NCI-H1694 (cell line): Measurements from ENCODE around the gene GPR101.
A peak's percentile ranks its signal among the peaks of the same experiment; 100 is the strongest.

ENCODE experiments used
- DNase-seq: peaks from one replicate; lab custom pipeline; 2025; lab: John Stamatoyannopoulos, UW

GPR101 gene, protein sequence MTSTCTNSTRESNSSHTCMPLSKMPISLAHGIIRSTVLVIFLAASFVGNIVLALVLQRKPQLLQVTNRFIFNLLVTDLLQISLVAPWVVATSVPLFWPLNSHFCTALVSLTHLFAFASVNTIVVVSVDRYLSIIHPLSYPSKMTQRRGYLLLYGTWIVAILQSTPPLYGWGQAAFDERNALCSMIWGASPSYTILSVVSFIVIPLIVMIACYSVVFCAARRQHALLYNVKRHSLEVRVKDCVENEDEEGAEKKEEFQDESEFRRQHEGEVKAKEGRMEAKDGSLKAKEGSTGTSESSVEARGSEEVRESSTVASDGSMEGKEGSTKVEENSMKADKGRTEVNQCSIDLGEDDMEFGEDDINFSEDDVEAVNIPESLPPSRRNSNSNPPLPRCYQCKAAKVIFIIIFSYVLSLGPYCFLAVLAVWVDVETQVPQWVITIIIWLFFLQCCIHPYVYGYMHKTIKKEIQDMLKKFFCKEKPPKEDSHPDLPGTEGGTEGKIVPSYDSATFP

DNA sequence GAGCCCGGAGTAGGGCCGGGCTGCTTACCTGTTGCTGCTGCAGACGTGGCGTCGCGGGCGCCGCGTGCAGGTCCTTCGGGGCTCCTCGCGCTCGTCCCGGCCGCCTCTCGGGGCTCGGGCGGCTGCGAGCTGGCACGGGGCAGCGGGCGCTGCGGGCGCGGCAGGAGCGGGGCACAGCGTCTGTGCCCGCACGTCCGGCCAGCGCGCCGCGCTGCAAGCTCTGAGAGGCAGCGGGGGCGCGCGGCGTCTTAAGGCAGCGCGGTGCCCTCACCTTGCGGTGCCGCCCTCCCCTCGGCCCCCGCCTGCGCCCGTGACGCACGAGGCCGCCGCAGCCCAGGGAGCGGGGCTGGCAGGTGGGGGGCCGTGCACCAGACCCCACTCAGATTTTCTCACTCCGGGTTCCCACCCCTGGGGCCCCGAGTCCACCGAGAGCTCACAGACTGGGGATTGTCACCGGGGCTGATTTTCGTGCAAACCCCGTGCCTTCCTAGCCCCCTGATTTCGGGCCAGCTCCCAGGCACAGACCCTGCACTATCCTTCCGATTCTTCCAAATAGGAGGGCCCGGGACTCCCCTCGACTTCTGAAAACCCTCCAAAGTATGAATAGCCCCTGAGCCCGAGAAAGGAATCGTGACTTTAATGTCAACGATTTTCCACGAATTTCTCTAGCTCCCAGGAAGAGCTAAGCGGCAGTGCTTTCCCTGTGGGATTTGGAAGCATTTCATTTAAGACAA lies at the start of gene GPR101:
Gene GPR101 (minus strand): TSS at position 222 of the 734 bp plus-strand sequence. CDS start 2,321 bp downstream, outside the sequence.
- DNase-seq: no peak

- DNase-seq: no peak
Observed at GRCh38 chrX:137081239-137081638, 47.4 kb upstream of the GPR101 start.

- DNase-seq: no peak
Observed at GRCh38 chrX:137072396-137072795, 38.6 kb upstream of the GPR101 start.

DNA sequence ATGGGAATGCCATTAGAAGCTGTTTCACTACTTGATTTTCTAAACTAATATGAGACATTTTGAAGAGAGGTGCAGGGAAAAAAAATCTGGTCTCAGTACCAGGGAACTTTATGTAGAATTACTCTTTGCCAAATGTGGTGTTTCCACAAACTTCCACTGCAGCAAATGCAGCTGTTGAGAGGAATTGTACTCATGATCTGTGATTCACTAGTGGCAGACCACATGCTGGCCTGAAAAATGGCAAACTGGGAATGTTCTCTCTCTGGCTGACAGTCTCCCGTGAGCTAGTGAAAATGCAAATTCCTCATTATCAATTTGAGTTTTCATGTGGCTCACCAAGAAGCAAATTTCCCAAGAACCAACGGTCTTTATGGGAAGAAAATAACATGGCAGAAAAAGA lies 37.8 kb upstream of the GPR101 start:
- no peak for DNase-seq

DNA sequence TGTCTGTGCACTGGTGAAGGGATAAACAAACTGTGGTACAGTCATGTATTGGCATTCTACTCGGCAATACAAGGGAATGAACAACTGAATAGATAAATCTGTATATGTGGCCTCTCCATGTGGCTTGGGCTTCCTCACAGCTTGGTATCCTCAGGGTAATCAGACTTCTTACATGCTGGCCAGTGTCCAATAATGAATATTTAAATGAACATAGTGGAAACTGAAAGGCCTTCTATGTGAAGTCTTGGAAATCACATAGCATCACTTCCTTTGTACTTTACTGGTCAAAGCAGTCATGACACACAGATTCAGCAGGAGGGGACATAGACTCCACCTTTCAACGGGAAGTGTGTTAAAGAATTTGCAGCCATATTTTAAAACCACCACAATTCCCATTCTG lies 33.4 kb upstream of the GPR101 start:
- no peak for DNase-seq

DNA sequence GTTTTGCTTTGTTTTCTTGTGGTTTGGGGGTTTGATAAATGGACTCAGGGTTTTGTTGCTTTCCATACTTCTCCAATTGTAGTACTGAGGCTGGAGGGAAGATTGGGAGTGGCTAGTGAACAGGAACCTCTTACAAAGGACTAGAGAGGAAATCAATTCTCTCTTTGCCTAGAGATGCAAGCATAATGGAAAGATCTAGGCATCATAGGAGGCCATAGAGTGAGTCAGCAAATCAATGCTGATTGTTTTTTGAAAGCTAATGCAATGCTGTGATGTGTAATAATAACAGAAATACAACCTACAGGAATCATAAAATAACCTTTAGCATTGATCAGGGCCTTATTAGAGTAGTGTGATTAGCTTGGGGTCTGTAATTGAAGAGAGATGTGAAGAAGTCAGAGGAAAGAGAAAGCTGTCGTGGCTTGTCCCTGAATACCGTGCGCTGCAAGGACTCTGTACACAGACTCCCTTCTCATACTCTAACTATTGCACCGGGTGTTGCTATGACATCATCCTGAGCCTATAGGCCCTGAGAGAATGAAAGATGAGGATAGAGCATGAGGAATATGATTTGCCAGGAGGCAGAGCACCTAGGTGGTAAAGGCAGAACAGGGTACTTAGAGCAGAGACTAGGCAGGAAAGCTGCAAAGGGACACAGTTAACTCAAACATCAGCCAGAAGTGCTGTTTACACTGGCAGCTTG lies 29.3 kb upstream of the GPR101 start:
- DNase-seq: no peak

GRCh38 chrX:137058339-137059127 lies 24.7 kb upstream of the GPR101 start:
- DNase-seq: no peak

DNA sequence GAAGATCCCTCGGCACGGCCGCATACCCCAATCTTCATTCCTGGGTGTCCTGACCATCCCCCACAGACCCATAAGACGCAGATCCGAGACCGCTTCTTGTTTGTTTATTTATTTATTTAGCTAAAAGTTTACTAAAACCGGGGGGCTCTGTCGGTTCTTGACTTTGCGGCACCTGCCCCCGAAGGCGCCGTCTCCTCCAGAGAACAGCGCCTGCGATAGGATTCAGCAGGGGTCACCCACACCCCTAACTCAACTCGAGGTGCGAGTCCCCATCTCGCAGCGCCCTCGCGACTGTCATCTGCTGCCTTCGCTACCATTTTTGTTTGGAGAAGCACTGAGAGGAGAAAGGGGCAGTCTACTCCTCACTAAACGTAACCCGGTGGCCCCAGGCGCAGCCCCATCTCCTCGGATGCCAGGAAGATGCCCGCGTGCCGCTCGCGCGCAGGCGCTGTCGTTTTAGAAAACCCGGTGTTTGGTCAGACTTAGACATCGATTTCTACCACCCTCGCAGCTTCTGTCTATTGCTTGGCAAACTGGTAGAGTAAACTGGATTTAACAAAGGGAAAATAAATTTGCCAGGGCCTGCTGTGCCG lies 18.9 kb upstream of the GPR101 start:
- DNase-seq: no peak

DNA sequence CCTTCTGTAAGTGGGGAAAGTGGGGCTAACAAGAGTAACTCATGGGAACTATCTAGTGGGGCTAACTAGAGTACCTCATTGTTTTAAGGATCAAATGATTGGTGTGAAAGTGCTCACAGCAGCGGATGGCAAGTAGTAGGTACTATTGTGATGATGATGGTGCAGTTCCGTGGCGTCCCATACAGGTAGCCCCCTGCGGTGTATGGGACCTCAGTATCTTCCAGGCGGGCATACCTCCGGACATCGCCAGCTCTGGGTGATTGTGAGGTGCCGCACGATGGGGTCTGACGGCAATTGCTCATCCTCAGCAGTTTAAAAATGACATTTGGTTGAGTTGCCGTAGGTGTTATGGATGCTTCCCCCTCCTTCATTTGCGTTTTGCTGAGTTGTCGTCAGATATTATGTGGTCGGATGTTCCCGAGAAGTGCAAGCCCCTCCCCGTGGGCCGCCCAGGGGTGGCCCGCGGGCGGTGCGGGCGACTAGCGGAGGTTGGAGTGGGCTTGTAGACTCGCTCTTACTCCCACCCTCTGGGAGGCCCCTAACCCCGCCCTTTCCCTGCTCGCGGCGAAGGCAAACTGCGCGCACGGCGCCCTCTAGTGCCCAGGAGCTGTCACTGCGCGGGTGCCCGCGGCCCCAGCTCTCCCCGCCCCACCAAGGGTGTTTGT lies 18.3 kb upstream of the GPR101 start:
- DNase-seq: peak; percentile 50

GRCh38 chrX:137044893-137045292 lies 11.1 kb upstream of the GPR101 start:
- no peak for DNase-seq

DNA sequence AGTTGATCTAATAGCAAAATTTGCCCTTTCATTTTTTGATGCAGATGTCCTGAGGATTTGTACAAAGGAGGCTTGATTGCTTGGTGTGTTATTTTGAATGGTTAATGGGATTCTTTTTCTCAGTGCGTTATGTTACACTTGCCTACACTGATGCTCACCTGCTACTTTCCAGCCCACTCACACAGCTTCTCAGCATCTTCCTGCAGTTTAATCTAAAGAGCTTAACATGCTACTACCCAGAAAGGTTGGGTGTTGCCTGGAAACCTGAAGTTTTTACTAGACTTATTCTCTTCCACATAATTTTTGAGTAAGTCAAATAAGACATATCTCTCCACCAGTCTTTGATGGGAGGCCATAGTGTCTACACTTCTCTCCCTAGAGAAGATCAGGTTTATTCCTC lies 9.9 kb upstream of the GPR101 start:
- DNase-seq: no peak

- no peak for DNase-seq
Observed at GRCh38 chrX:137041329-137041728, 7.5 kb upstream of the GPR101 start.

DNA sequence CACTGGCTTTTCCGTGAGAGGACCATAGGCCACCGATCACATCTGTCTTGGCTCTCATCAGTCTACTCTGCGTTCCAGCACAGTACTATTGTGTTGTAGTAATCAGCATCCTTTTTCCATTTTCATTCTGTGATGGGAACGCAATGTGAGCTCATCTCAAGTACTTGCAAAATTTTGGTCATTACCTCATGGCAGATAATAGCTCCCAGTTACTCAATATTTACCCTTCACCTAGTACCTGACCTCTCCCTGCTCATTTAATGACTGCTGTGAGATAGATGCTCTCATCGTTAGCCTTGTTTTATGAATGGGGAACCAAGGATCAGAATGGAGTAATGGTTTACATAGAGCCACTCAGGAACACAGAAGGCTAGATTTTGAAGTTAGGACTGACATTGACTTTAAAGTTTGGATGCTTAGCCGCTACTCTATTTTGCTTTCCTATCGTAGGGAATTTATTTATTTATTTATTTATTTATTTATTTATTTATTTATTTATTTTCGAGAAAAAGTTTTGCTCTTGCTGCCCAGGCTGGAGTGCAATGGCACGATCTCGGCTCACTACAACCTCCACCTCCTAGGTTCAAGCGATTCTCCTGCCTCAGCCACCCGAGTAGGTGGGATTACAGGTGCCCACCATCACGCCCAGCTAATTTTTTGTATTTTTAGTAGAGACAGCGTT lies 6.5 kb upstream of the GPR101 start:
- no peak for DNase-seq

GRCh38 chrX:137034508-137034872 lies 695 bp upstream of the GPR101 start:
- DNase-seq: no peak

DNA sequence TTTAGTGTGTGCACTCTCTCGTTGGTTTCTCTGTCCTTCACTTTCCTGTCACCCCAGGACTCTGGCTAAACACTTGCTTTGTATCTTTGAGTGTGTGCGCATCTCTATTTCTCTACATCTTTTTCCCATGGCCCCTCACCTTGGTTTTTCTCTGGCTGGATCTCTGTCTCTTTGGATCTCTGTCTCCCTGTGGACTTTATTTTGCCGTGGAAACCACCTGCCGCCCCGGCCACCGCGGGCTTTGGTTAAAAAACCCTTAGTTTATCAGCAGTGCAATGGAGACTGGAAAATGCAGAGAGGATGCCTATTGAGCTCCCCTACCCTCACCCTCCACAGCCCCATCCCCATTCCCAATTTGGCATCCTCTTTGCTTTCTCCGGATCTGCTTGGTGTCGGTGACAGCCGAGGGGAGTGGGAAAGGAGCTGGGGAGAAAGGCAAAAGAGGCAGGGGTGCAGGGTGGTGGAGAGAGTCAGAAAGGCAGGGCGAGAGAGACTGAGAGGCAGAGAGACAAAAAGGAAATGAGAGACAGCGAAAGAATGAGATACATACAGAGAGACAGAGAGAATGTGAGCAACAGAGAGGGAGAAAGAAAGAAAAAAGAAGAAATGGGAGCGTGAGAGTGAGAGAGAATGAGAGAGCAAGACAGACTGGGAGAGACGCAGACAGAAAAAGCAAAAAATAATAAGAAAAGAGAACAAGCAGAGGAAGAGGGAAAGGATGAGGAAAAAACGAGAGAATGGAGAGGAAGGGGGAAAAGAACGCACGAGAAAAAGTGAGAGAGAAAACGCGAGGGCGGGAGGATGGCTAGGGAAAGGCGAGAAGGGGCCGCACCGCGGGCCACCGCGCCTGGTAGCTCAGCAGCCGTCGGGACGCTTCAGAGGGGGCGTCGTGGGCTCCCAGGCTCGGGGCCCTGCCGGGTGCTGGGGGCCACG lies 688 bp downstream of the GPR101 start:
- DNase-seq: no peak

GRCh38 chrX:137032341-137032694 lies 1.5 kb downstream of the GPR101 start:
- no peak for DNase-seq

- DNase-seq: peak; percentile 18
Observed at GRCh38 chrX:137031517-137032340, 2.1 kb downstream of the GPR101 start.

DNA sequence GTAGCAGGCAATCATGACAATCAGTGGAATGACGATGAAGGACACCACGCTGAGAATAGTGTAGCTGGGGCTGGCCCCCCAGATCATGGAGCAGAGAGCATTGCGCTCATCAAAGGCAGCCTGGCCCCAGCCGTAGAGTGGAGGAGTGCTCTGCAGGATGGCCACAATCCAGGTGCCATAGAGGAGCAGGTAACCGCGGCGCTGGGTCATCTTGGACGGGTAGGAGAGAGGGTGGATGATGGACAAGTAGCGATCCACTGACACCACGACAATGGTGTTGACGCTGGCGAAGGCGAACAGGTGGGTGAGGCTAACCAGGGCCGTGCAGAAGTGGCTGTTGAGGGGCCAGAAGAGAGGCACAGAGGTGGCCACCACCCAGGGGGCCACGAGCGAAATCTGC lies 2.8 kb downstream of the GPR101 start:
- no peak for DNase-seq
